ENCODE measurements around the gene POLA2.
"Not testable (repeated sequence)": the region's sequence is repeated elsewhere in the genome, so short reads cannot be mapped to it uniquely, and the experiment has no call there.

DNA sequence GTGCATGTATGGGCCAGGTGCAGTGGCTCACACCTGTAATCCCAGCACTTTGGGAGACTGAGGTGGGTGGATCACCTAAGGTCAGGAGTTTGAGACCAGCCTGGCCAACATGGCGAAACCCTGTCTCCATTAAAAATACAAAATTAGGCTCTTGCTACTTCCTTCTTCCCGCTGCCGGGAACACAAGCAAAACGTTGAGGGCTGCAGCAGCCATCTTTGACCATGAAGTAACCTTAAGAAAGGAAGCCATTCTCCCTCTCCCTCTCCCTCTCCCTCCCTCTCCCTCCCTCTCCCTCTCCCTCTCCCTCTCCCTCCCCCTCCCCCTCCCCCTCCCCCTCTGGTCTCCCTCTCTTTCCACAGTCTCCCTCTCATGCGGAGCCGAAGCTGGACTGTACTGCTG is 23.5 kb upstream of the POLA2 start:
- not testable (repeated sequence) for TF ChIP-seq POLR2AphosphoS5, POLR2A (IDR thresholded peaks at IDR 0.05; ENCODE audit: low read depth, low read length)
